HFFc6 (cell line): ENCODE measurements around the gene PHAF1. TPM values are rescaled to one million over a fixed set of nuclear protein-coding genes. Genes with fewer than 3 reads are reported as not detected.

Experiments used
- DNase-seq: peaks from one replicate; pipeline ENCODE4 v3.0.0-alpha.2; 2018
- H3K27ac Mint-ChIP-seq: 2 replicates; pipeline ENCODE4 v1.8.0; 2020; ENCODE audit warnings: mild to moderate bottlenecking, mixed read lengths
- H3K27me3 Mint-ChIP-seq: 2 replicates; pipeline ENCODE4 v1.8.0; 2021; ENCODE audit warnings: mild to moderate bottlenecking, moderate library complexity, mixed read lengths; ENCODE audit not compliant: insufficient read depth
- H3K36me3 Mint-ChIP-seq: 2 replicates; pipeline ENCODE4 v1.8.0; 2021; ENCODE audit warnings: low read depth, mixed read lengths
- H3K4me1 Mint-ChIP-seq: 2 replicates; pipeline ENCODE4 v1.8.0; 2020; ENCODE audit warnings: low read depth, mixed read lengths
- H3K4me3 Mint-ChIP-seq: 2 replicates; pipeline ENCODE4 v1.8.0; 2020; ENCODE audit warnings: mild to moderate bottlenecking, moderate library complexity, mixed read lengths
- H3K9me3 Mint-ChIP-seq: 2 replicates; pipeline ENCODE4 v1.8.0; 2020; ENCODE audit warnings: mild to moderate bottlenecking, mixed read lengths
- total RNA-seq, 6 experiments: library from RNA; stranded (reverse); fragmentation: NEBNext Ultra II Directional; extraction: Animal tissue kit (Norgen Biotek cat#: 25700); gene quantifications; 2 replicates in 1 of 6; 3 replicates in 5 of 6; pipeline ENCODE4 v1.2.3, GENCODE V29; 2021
- TF ChIP-seq, protein P1 (sequence below): fragments of 200-600 bp; sonication (generic); IDR thresholded peaks from 2 replicates; pipeline ENCODE4 v1.5.0; 2021; ENCODE audit warnings: antibody characterized with exemption, mild to moderate bottlenecking

Gene PHAF1
- total RNA-seq, 6 experiments from 2014 or later, result 10.0 to 13.8 (median 11.8) TPM

DNA sequence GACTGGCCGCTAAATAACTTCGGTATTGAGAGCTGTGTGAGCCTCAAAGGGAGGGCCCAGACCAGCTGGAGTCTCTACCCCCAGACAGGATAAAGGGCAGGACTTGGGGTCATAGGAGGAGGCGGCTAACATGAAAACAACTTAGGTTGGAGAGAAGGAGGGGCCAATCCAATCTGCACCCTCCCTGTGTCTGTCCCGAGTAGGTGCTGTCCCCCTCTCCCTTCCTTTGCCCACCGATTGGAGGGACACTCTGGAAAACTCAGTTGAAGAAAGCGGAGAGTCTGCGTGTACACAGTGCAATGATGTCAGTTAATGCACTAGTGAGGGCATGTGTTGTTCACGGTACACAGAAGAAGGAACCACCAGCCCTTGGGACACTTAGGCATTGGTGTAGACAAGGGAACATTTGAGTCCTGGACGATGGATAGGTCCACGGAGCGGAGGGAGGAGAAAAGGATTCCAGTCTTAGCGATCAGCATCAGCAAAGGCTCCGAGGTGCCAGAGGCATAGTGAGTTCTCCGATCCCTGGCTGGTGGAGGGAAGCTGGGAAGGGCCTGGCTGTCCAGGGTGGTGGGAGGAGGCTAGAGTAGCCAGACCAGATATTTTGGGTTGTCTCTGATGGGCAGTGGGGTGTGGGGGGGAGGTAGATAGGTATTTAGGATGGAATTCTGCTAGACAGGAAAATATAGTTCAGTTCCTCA lies 61.4 kb downstream of the PHAF1 start:
- peak overlapping the region; percentile 89 for H3K27ac Mint-ChIP-seq
- peak overlapping the region; percentile 92 for H3K4me3 Mint-ChIP-seq
- H3K36me3 Mint-ChIP-seq, result no peaks in the 10 kb centered on the region
- peaks cover under 1% of the 10 kb centered on the region; the same call in 1 of the 2 replicates for H3K27me3 Mint-ChIP-seq
- no peak for DNase-seq
- H3K4me1 Mint-ChIP-seq, result peaks cover 33% of the 10 kb centered on the region
- TF ChIP-seq, protein P1, sequence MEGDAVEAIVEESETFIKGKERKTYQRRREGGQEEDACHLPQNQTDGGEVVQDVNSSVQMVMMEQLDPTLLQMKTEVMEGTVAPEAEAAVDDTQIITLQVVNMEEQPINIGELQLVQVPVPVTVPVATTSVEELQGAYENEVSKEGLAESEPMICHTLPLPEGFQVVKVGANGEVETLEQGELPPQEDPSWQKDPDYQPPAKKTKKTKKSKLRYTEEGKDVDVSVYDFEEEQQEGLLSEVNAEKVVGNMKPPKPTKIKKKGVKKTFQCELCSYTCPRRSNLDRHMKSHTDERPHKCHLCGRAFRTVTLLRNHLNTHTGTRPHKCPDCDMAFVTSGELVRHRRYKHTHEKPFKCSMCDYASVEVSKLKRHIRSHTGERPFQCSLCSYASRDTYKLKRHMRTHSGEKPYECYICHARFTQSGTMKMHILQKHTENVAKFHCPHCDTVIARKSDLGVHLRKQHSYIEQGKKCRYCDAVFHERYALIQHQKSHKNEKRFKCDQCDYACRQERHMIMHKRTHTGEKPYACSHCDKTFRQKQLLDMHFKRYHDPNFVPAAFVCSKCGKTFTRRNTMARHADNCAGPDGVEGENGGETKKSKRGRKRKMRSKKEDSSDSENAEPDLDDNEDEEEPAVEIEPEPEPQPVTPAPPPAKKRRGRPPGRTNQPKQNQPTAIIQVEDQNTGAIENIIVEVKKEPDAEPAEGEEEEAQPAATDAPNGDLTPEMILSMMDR, result no peak
- H3K9me3 Mint-ChIP-seq, result no peaks in the 10 kb centered on the region

DNA sequence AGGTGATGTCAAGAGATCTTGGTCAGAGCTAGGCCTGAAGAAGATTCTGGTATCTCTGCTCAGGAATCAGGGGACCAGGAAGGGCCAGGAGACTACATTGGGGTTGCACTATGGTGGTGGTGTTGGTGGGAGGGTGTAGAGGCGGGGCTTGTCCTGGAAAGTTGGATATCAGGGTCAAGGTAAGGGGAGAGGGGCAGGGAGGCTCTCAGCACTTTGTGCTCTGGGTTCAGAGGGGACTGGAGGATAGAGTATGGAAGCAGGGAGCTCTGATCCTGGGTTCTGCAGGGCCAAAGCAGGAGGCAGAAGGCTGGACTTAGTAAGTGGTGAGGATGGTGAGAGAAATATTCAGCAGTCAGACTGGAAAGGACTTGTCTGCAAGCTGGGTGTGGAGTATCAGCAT lies 63.6 kb downstream of the PHAF1 start:
- TF ChIP-seq, protein P1, result no peak
- H3K4me1 Mint-ChIP-seq, result peaks cover 33% of the 10 kb centered on the region
- H3K9me3 Mint-ChIP-seq, result no peaks in the 10 kb centered on the region
- no peak for DNase-seq
- H3K27ac Mint-ChIP-seq, result peak overlapping the region; percentile 90
- no peaks in the 10 kb centered on the region; the same call in 1 of the 2 replicates for H3K27me3 Mint-ChIP-seq
- no peaks in the 10 kb centered on the region for H3K36me3 Mint-ChIP-seq
- peak overlapping the region; percentile 90 for H3K4me3 Mint-ChIP-seq

DNA sequence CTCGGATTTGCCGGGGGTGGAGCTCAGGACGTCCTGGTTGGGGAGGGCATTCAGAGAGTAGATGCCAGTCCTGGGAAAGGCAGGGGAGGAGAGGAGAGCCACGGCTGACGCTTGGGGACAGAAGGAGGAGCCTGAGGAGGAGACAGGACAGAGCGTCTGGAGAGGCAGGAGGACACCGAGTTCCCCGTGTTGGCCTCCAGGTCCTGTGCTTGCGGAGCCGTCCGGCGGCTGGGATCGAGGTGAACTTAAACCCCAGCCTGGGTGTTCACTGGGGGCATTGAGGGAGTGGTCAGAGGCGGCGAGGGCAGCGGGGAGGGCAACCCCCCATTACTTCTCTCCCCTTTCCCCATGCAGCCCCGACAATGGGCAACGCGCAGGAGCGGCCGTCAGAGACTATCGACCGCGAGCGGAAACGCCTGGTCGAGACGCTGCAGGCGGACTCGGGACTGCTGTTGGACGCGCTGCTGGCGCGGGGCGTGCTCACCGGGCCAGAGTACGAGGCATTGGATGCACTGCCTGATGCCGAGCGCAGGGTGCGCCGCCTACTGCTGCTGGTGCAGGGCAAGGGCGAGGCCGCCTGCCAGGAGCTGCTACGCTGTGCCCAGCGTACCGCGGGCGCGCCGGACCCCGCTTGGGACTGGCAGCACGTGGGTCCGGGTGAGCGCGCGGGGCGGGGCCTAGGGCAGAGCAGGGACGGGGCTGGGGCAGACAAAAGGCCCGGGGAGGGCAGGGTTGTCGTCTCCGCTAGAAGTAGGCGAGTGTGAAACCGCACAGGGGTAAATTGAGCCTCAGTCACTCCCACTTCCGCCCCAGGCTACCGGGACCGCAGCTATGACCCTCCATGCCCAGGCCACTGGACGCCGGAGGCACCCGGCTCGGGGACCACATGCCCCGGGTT lies 64.3 kb downstream of the PHAF1 start:
- no peaks in the 10 kb centered on the region; the same call in 1 of the 2 replicates for H3K27me3 Mint-ChIP-seq
- H3K4me1 Mint-ChIP-seq, result peaks cover 33% of the 10 kb centered on the region
- no peaks in the 10 kb centered on the region for H3K9me3 Mint-ChIP-seq
- H3K27ac Mint-ChIP-seq, result peak overlapping the region; percentile 90
- H3K36me3 Mint-ChIP-seq, result peaks cover 4% of the 10 kb centered on the region; the same call in 1 of the 2 replicates
- peak; percentile 85 for DNase-seq
- TF ChIP-seq, protein P1, result peak; percentile 58
- H3K4me3 Mint-ChIP-seq, result peak overlapping the region; percentile 90

DNA sequence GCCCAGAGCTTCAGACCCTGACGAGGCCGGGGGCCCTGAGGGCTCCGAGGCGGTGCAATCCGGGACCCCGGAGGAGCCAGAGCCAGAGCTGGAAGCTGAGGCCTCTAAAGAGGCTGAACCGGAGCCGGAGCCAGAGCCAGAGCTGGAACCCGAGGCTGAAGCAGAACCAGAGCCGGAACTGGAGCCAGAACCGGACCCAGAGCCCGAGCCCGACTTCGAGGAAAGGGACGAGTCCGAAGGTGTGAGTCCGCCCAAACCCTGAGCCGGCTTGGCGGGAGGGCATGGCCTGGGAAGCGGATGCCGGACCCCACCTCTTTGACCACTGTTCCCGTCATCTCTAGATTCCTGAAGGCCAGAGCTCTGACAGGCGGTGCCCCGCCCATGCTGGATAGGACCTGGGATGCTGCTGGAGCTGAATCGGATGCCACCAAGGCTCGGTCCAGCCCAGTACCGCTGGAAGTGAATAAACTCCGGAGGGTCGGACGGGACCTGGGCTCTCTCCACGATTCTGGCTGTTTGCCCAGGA lies 65.0 kb downstream of the PHAF1 start:
- no peaks in the 10 kb centered on the region for H3K9me3 Mint-ChIP-seq
- no peaks in the 10 kb centered on the region; the same call in 1 of the 2 replicates for H3K27me3 Mint-ChIP-seq
- H3K4me3 Mint-ChIP-seq, result 0 out of 2 replicates have a peak overlapping the region, but pooled peaks have one; percentile 90
- H3K4me1 Mint-ChIP-seq, result peaks cover 26% of the 10 kb centered on the region
- no peak for DNase-seq
- TF ChIP-seq, protein P1, result no peak
- H3K36me3 Mint-ChIP-seq, result peaks cover 4% of the 10 kb centered on the region; the same call in 1 of the 2 replicates
- H3K27ac Mint-ChIP-seq, result no peak overlapping the region

DNA sequence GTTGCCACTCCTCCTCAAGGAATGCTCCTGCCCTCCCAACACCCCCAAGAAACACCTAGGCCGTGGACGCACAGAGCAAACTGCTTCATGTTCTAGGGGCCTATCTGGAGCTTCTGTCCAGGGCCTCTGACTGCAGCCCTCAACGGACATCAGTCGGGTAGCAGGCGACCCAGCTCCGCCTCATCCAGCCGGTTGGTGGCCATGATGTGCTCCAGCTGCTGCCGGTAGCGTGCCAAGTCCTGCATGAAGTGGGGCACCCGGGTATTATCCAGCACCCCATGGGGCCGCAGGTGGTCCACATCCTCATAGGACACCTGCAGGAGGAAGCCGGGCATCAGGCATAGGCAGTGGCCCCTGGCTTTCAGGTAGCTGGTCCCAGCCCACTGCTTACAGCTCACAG lies 66.9 kb downstream of the PHAF1 start:
- no peak overlapping the region for H3K27ac Mint-ChIP-seq
- TF ChIP-seq, protein P1, result no peak
- no peak for DNase-seq
- no peak overlapping the region for H3K4me3 Mint-ChIP-seq
- no peaks in the 10 kb centered on the region for H3K9me3 Mint-ChIP-seq
- H3K36me3 Mint-ChIP-seq, result peaks cover 4% of the 10 kb centered on the region; the same call in 1 of the 2 replicates
- no peaks in the 10 kb centered on the region; the same call in 1 of the 2 replicates for H3K27me3 Mint-ChIP-seq
- H3K4me1 Mint-ChIP-seq, result peaks cover 14% of the 10 kb centered on the region
